Prostate gland (tissue), 2 donors: ENCODE results near the gene KIDINS220.

Experiments used
- CTCF ChIP-seq, 4 experiments: fragments of 200-600 bp in 2 of 4; fragments of 450-650 bp in 2 of 4; sonication (generic) in 2 of 4; IDR thresholded peaks; 1 replicate in 3 of 4; 2 replicates in 1 of 4; pipeline ENCODE4 v1.5.1; 2016 to 2019; ENCODE audit warnings: antibody characterized with exemption in 4 of 4, mild to moderate bottlenecking in 2 of 4, moderate library complexity in 2 of 4
- POLR2A ChIP-seq: fragments of 450-650 bp; IDR thresholded peaks from one replicate; pipeline ENCODE4 v1.6.1; 2016; ENCODE audit warnings: antibody characterized with exemption, mild to moderate bottlenecking
- POLR2AphosphoS5 ChIP-seq: sonication (generic); formaldehyde crosslinking; IDR thresholded peaks from one replicate; pipeline ENCODE4 v1.6.1; 2017; ENCODE audit warnings: antibody characterized with exemption

GRCh38 chr2:8756716-8757115 is 80.7 kb downstream of the KIDINS220 start:
- TF ChIP-seq POLR2AphosphoS5 (no peak), CTCF (IDR thresholded peaks at IDR 0.05) (no peak), POLR2A (no peak)
